Esophagus muscularis mucosa (tissue), 3 donors: ENCODE results near the gene STK24.

Experiments used
- POLR2A ChIP-seq: fragments of 450-650 bp; IDR thresholded peaks from one replicate; pipeline ENCODE4 v1.6.1; 2017; ENCODE audit warnings: antibody characterized with exemption, moderate library complexity, mild to moderate bottlenecking, low read depth
- POLR2AphosphoS5 ChIP-seq, 2 donors: sonication (generic); formaldehyde crosslinking; IDR thresholded peaks; one replicate each; pipeline ENCODE4 v1.6.1; 2017; ENCODE audit warnings: antibody characterized with exemption in 2 of 2
- TF ChIP-seq, protein P1 (sequence below), 3 experiments: fragments of 200-600 bp in 2 of 3; fragments of 450-650 bp in 1 of 3; sonication (generic) in 2 of 3; IDR thresholded peaks; one replicate each; pipeline ENCODE4 v1.5.1; 2017 to 2019; ENCODE audit warnings: antibody characterized with exemption in 3 of 3, mild to moderate bottlenecking in 2 of 3, moderate library complexity in 1 of 3

GRCh38 chr13:98576200-98576945 is 534 bp downstream of the STK24 start:
- TF ChIP-seq POLR2AphosphoS5 (IDR thresholded peaks at IDR 0.05) (peak in 1 of 2 donors; percentile 38), POLR2A (no peak)
- TF ChIP-seq, protein P1, sequence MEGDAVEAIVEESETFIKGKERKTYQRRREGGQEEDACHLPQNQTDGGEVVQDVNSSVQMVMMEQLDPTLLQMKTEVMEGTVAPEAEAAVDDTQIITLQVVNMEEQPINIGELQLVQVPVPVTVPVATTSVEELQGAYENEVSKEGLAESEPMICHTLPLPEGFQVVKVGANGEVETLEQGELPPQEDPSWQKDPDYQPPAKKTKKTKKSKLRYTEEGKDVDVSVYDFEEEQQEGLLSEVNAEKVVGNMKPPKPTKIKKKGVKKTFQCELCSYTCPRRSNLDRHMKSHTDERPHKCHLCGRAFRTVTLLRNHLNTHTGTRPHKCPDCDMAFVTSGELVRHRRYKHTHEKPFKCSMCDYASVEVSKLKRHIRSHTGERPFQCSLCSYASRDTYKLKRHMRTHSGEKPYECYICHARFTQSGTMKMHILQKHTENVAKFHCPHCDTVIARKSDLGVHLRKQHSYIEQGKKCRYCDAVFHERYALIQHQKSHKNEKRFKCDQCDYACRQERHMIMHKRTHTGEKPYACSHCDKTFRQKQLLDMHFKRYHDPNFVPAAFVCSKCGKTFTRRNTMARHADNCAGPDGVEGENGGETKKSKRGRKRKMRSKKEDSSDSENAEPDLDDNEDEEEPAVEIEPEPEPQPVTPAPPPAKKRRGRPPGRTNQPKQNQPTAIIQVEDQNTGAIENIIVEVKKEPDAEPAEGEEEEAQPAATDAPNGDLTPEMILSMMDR (IDR thresholded peaks at IDR 0.05) = no peak
